Endothelial cell of umbilical vein (primary cell): Measurements from ENCODE around the gene LDB3. TPM values are rescaled to one million over a fixed set of nuclear protein-coding genes. Genes with fewer than 3 reads are reported as not detected.
A peak's percentile ranks its signal among the peaks of the same experiment; 100 is the strongest.

ENCODE experiments used
- BruUV-seq: library from RNA; stranded (reverse); fragments of 400-500 nt; replicated peaks from 2 replicates; lab custom pipeline; 2021; lab: Mats Ljungman, UMichigan
- CTCF ChIA-PET: fragments of 300-600, 350-600 bp; sonication (Branson Sonifier 250); formaldehyde crosslinking; loops from one replicate; lab custom pipeline; 2021; ENCODE audit warnings: antibody characterized with exemption, inconsistent platforms; lab: Charles Lee
- POLR2A ChIA-PET: fragments of 300-600, 350-600 bp; sonication (Branson Sonifier 250); formaldehyde crosslinking; loops from one replicate; lab custom pipeline; 2021; ENCODE audit warnings: antibody characterized with exemption, inconsistent platforms; lab: Charles Lee
- DNase-seq: peaks from one replicate; pipeline ENCODE4 v3.0.0-alpha.2; 2011; ENCODE audit warnings: low read depth, low spot score
- FAIRE-seq: peaks from 2 replicates; lab custom pipeline; 2011; peaks lifted over from hg19 to GRCh38; lab: Jason Lieb, UNC
- H2AFZ ChIP-seq: 2 replicates; pipeline ENCODE4 v1.6.0; 2012; ENCODE audit warnings: low read depth, low read length, control low read depth, inconsistent platforms
- H3K27ac ChIP-seq: 2 replicates; pipeline ENCODE4 v1.5.1; 2011; ENCODE audit warnings: low read depth, mild to moderate bottlenecking, control low read depth, low read length, moderate library complexity; ENCODE audit not compliant: insufficient read depth
- H3K27me3 ChIP-seq, 2 experiments: 2 replicates each; pipeline versions ENCODE4 v1.6.0 to v1.6.1; 2011; ENCODE audit warnings: low read length in 2 of 2, mixed read lengths in 1 of 2; ENCODE audit not compliant: control insufficient read depth in 2 of 2, insufficient read depth in 2 of 2
- H3K36me3 ChIP-seq, 2 experiments: 2 replicates in 1 of 2; 3 replicates in 1 of 2; pipeline ENCODE4 v1.5.1; 2011; ENCODE audit warnings: low read length in 2 of 2, mild to moderate bottlenecking in 1 of 2, moderate library complexity in 1 of 2; ENCODE audit not compliant: control insufficient read depth in 2 of 2, insufficient read depth in 2 of 2; ENCODE audit errors: extremely low read depth in 1 of 2
- H3K4me1 ChIP-seq: 3 replicates; pipeline ENCODE4 v1.5.1; 2011; ENCODE audit warnings: mild to moderate bottlenecking, low read length; ENCODE audit not compliant: control insufficient read depth, insufficient read depth; ENCODE audit errors: extremely low read depth
- H3K4me2 ChIP-seq: 2 replicates; pipeline ENCODE4 v1.6.1; 2011; ENCODE audit warnings: low read length, control low read depth, mixed read lengths; ENCODE audit not compliant: insufficient read depth
- H3K4me3 ChIP-seq, 3 experiments: fragments of 200-600 bp in 1 of 3; sonication (generic), shearing (Covaris generic) in 1 of 3; replicated peaks in 1 of 3; 2 replicates each; pipeline ENCODE4 v1.5.1; 2011 to 2016; ENCODE audit warnings: control low read depth in 3 of 3, low read length in 3 of 3, mild to moderate bottlenecking in 2 of 3, inconsistent platforms in 1 of 3, low read depth in 1 of 3, moderate library complexity in 1 of 3; ENCODE audit not compliant: insufficient read depth in 1 of 3
- H3K79me2 ChIP-seq: 2 replicates; pipeline ENCODE4 v1.6.0; 2012; ENCODE audit warnings: low read length, inconsistent platforms; ENCODE audit not compliant: control insufficient read depth, insufficient read depth
- H3K9ac ChIP-seq: replicated peaks from 2 replicates; pipeline ENCODE3; 2011; ENCODE audit warnings: low read length, control low read depth; ENCODE audit not compliant: insufficient read depth; ENCODE audit errors: extremely low read depth
- H3K9me1 ChIP-seq: replicated peaks from 3 replicates; pipeline ENCODE4 v1.6.0; 2011; ENCODE audit warnings: mild to moderate bottlenecking, low read length; ENCODE audit not compliant: control insufficient read depth, insufficient read depth; ENCODE audit errors: extremely low read depth
- H3K9me3 ChIP-seq: replicated peaks from 2 replicates; pipeline ENCODE4 v1.5.1; 2012; ENCODE audit warnings: low read length, inconsistent platforms; ENCODE audit not compliant: control insufficient read depth, insufficient read depth
- H4K20me1 ChIP-seq: replicated peaks from 2 replicates; pipeline ENCODE3; 2011; ENCODE audit warnings: mild to moderate bottlenecking, low read length; ENCODE audit not compliant: control insufficient read depth, insufficient read depth; ENCODE audit errors: extremely low read depth
- EZH2 ChIP-seq: IDR thresholded peaks from 2 replicates; pipeline ENCODE4 v1.6.1; 2012; ENCODE audit warnings: borderline replicate concordance, low read depth, mild to moderate bottlenecking, moderate library complexity, low read length, inconsistent platforms; ENCODE audit not compliant: severe bottlenecking
- FOS ChIP-seq: IDR thresholded peaks from 2 replicates; pipeline ENCODE4 v1.6.1; 2011; ENCODE audit warnings: mild to moderate bottlenecking, low read length, moderate library complexity, borderline replicate concordance; ENCODE audit not compliant: insufficient read depth
- GATA2 ChIP-seq: IDR thresholded peaks from 2 replicates; pipeline ENCODE4 v1.7.0; 2011; ENCODE audit warnings: low read depth, mild to moderate bottlenecking, moderate library complexity, mixed read lengths, low read length; ENCODE audit not compliant: insufficient read length, insufficient read depth
- JUN ChIP-seq: IDR thresholded peaks from 2 replicates; pipeline ENCODE4 v1.6.1; 2011; ENCODE audit warnings: borderline replicate concordance, low read depth; ENCODE audit not compliant: insufficient read length, insufficient read depth
- MAX ChIP-seq: IDR thresholded peaks from 2 replicates; pipeline ENCODE4 v1.6.1; 2011; ENCODE audit not compliant: insufficient read depth, insufficient read length
- MYC ChIP-seq: IDR thresholded peaks from one replicate; pipeline ENCODE4 v1.6.1; 2011; ENCODE audit warnings: mild to moderate bottlenecking, low read depth, low read length
- POLR2A ChIP-seq: IDR thresholded peaks from 2 replicates; pipeline ENCODE4 v1.6.1; 2012; ENCODE audit warnings: low read depth, mild to moderate bottlenecking, control low read depth, low read length
- POLR2AphosphoS5 ChIP-seq: IDR thresholded peaks from 2 replicates; pipeline ENCODE4 v1.6.1; 2012; ENCODE audit warnings: low read depth, mild to moderate bottlenecking, control low read depth, low read length, moderate library complexity; ENCODE audit not compliant: insufficient read depth
- dilution Hi-C: fragments of 300-500 bp; cut with MboI; formaldehyde crosslinking; loops from one replicate; pipeline ENCODE4 v1.15.0; 2019; ENCODE audit warnings: low sequenced_read_pairs; ENCODE audit not compliant: extremely low pct_ligation_motif_present
- intact Hi-C: fragments of 100-400 bp; cut with micrococcal nuclease; formaldehyde crosslinking; loops from one replicate; pipeline ENCODE4 v1.10.0; 2022
- polyA plus RNA-seq, 4 experiments: library from polyadenylated mRNA; depleted of rRNA in 3 of 4; stranded (reverse) in 3 of 4; unstranded in 1 of 4; fragments of >200 nt; gene quantifications; 2 replicates each; pipeline versions ENCODE4 v1.2.1 to v1.2.3, GENCODE V29; 2011 to 2012; ENCODE audit warnings: missing spikeins in 1 of 4
- total RNA-seq: library from RNA; stranded (reverse); gene quantifications from 2 replicates; pipeline ENCODE4 v1.2.3, GENCODE V29; 2021
- TF ChIP-seq, protein P1 (sequence below), 2 donors: IDR thresholded peaks; 1 replicate in 1 of 2; 2 replicates in 1 of 2; pipeline ENCODE4 v1.5.1; 2011; ENCODE audit warnings: low read length in 2 of 2, mild to moderate bottlenecking in 2 of 2, moderate library complexity in 2 of 2, control low read depth in 1 of 2, inconsistent platforms in 1 of 2, low read depth in 1 of 2; ENCODE audit not compliant: insufficient read depth in 1 of 2; ENCODE audit errors: extremely low read depth in 1 of 2

The LDB3 gene
- total and polyA plus RNA-seq, 2 donors (not counting 3 experiments of a cell fraction or from before 2014, with no cell fraction given): not detected

DNA sequence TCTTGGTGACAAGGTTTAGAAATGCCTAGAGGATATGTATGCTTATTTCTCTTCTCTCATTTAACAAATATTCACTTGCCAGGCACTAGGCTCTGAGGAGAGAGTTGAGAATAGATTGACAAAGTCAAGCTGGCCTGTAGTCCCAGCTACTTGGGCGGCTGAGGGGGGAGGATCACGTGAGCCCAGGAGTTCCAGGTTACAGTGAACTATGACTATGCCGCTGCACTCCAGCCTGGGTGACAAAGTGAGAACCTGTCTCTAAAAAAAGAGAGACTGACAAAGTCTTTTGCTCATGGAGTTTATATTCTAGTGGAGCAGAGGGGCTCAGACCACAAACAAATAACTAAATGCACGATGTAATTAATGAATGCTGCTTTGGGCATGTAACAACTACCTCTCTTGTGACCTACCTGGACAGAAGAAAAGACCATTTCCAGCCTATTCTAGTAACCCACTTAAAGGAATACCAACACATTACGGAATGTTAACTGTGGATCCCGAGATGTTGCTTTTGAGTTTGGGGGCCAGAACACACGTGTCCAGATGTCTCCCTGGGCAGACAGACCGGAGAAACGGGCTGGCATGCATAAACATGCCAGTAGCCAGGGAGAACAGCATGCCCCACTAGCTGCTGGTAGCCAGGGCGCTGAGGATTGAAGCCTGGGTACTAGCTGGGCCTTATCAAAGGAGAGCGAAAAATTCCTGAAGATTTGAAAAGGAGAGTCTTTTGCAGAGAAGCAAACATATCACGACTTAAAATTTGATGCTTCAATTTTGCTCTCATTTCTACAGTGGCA, 85.5 kb downstream of the LDB3 start:
- CTCF ChIA-PET: interaction anchor here (1.0 to 1.7 kb wide), 2 partner anchors 14 to 146 kb away, joined by 3 to 8 read pairs; no protein-coding TSS in a partner anchor
- dilution Hi-C loops: no loop called here

DNA sequence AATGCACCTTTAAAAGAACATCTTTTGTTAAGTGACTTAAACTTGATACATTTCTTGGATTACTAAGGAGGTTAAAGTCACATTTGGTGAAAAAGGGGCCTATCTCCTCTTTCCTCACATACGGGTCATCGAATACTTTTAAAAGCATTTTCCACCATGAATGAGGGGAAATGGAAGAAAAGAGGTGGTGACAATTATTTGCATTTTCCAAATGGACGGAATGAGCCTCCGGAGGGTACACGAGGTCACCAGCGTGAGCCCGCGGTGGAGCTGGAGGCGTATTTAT, 87.1 kb downstream of the LDB3 start:
- H3K4me1 ChIP-seq: peaks cover 3% of the 10 kb centered on the region
- TF ChIP-seq POLR2A (no peak), POLR2AphosphoS5 (no peak), MYC (no peak), FOS (no peak), GATA2 (no peak), EZH2 (no peak), MAX (no peak), JUN (no peak)
- TF ChIP-seq, protein P1, sequence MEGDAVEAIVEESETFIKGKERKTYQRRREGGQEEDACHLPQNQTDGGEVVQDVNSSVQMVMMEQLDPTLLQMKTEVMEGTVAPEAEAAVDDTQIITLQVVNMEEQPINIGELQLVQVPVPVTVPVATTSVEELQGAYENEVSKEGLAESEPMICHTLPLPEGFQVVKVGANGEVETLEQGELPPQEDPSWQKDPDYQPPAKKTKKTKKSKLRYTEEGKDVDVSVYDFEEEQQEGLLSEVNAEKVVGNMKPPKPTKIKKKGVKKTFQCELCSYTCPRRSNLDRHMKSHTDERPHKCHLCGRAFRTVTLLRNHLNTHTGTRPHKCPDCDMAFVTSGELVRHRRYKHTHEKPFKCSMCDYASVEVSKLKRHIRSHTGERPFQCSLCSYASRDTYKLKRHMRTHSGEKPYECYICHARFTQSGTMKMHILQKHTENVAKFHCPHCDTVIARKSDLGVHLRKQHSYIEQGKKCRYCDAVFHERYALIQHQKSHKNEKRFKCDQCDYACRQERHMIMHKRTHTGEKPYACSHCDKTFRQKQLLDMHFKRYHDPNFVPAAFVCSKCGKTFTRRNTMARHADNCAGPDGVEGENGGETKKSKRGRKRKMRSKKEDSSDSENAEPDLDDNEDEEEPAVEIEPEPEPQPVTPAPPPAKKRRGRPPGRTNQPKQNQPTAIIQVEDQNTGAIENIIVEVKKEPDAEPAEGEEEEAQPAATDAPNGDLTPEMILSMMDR (IDR thresholded peaks at IDR 0.05; ENCODE audit: extremely low read depth in 1 of 2, insufficient read depth in 1 of 2, low read depth in 1 of 2, low read length in 2 of 2): no peak
- H3K9me1 ChIP-seq: no peaks in the 10 kb centered on the region
- FAIRE-seq (no peak), DNase-seq (no peak)
- CTCF ChIA-PET: interaction anchor here (2.7 kb wide), 1 partner anchor 144 kb away, joined by 13 read pairs; no protein-coding TSS in a partner anchor
- H3K27me3 ChIP-seq: peaks cover 70 to 85% of the 10 kb centered on the region in 2 experiments
- no peaks in the 10 kb centered on the region for H3K36me3 ChIP-seq
- no peaks in the 10 kb centered on the region for H3K79me2 ChIP-seq
- H2AFZ ChIP-seq: no peak overlapping the region
- H3K27ac ChIP-seq: no peak overlapping the region
- BruUV-seq: no TSS peak
- H3K4me3 ChIP-seq: no peak overlapping the region
- H4K20me1 ChIP-seq: peaks cover 7% of the 10 kb centered on the region
- dilution Hi-C loops (no loop called here), intact Hi-C loops (no loop called here)
- POLR2A ChIA-PET: no interaction called here
- H3K9me3 ChIP-seq: peaks cover 2% of the 10 kb centered on the region
- H3K4me2 ChIP-seq: peak overlapping the region; percentile 57
- H3K9ac ChIP-seq: no peak overlapping the region

More for the DNA sequence above, 85.5 kb downstream of the LDB3 start:
- H3K36me3 ChIP-seq: no peaks in the 10 kb centered on the region
- no peak overlapping the region for H3K4me3 ChIP-seq
- POLR2A ChIA-PET: no interaction called here
- TF ChIP-seq POLR2A: no peak
- no peak overlapping the region for H3K9ac ChIP-seq
- H3K27ac ChIP-seq: no peak overlapping the region
- no peak for DNase-seq
- H3K9me3 ChIP-seq: peaks cover 2% of the 10 kb centered on the region
- intact Hi-C loops: no loop called here
- peaks cover 3% of the 10 kb centered on the region for H3K4me1 ChIP-seq
- no TSS peak for BruUV-seq
- peaks cover 65 to 84% of the 10 kb centered on the region in 2 experiments for H3K27me3 ChIP-seq
- peaks cover 7% of the 10 kb centered on the region for H4K20me1 ChIP-seq
- H3K4me2 ChIP-seq: no peak overlapping the region
- no peaks in the 10 kb centered on the region for H3K79me2 ChIP-seq
- no peaks in the 10 kb centered on the region for H3K9me1 ChIP-seq
- no peak for FAIRE-seq
- no peak overlapping the region for H2AFZ ChIP-seq
